ENCODE measurements around the gene ZNF205.

Gene ZNF205

DNA sequence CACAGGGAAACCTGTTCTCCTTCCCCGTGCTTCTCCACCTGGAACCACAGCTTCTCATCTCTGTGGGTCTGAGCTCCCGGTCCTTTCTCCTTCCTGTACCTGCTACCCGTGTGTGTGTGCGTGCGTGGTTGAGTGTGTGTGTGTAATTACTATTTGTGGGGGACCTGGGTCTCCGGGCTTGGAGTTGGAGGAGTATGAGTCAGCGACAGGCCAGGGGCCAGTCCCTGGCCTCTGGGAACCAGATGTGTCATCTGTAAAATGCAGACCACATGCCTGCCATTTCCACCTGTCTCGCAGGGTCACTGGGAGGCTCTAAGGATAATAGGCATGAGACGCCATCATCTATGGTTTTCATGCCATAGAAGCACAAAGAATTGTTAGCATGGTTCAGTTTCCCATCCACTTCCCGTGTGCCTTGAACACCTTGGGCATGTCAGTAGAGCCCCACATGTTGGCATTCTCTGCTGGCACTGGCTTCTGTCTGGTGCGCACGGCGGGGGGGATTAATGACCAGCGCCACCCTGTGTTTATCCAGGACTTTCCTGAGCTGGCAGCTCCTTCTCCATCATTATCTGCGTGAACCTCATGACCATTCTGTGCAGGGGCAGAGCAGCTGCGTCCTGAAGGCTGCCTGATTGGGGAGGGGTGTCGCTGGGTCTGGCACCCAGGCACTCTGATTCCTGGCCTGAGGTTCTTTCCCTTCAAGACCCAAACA lies 1.5 kb downstream of the ZNF205 start:
- ATAC-seq: no peak
- Mint-ChIP-seq H3K27ac (no peak overlapping the region), H3K36me3 (peaks cover 6% of the 10 kb centered on the region)

DNA sequence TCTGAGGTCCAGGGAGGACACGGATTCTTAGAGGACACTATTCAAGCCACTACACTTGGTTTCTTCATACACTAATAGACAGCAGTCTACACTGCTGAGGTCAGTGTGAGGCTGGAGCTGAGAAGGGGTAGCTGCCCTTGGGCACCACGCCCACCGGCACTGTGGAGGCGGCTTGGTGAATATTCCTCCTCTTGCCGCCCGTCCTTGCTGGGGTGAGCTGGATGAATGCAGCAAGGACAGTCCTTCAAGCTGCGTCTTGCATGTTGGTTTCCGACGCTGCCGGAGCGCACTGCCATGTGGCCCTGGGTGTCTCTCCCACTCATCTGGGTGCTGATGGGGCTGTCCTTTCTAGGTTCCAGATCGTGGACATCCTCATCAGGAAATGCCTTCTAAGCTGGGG lies 2.6 kb downstream of the ZNF205 start:
- Mint-ChIP-seq H3K4me1 (no peaks in the 10 kb centered on the region), H3K9me3 (no peaks in the 10 kb centered on the region), H3K4me3 (no peak overlapping the region), H3K36me3 (peaks cover 6% of the 10 kb centered on the region), H3K27ac (no peak overlapping the region)
- ATAC-seq (no peak), DNase-seq (ENCODE audit: low spot score in 2 of 2) (no peak)

More for the DNA sequence above, 1.5 kb downstream of the ZNF205 start:
- Mint-ChIP-seq H3K4me3 (no peak overlapping the region), H3K9me3 (no peaks in the 10 kb centered on the region), H3K4me1 (no peaks in the 10 kb centered on the region)
- DNase-seq (ENCODE audit: low spot score in 2 of 2): no peak

- Mint-ChIP-seq H3K9me3 (no peaks in the 10 kb centered on the region), H3K27ac (no peak overlapping the region), H3K4me1 (no peaks in the 10 kb centered on the region), H3K36me3 (peaks cover 6% of the 10 kb centered on the region), H3K4me3 (no peak overlapping the region)
- ATAC-seq (no peak), DNase-seq (ENCODE audit: low spot score in 2 of 2) (no peak)
Measured at GRCh38 chr16:3115561-3115960, 3.2 kb downstream of the ZNF205 start.

DNA sequence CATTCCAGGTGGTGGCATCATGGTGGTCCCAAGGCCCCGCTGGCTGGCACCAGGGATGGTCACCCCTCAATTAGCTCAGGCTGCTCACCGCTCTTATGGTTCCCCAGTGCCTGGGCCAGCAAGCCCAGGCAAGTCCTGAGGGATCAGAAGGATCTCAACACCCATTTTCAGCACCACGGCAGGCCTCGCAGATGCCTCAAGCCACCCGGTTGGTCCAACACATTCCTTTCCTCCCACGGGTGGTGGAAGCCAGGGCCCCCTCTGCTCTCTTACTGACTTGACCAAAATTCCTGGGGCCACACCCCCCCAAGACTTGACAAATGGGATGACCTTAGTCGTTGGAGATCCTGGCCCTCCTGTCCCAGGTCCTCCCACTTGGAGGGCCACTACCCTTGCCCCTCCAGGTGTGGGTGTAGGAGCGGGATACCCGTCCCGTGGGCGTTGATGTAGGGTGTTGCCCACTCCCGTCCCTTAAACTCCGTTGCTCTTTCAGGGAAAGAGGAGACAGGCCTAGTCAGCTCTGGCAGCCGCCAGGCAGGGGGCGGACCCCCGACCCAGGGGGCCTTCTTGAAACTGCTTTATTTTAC lies 5.9 kb downstream of the ZNF205 start:
- Mint-ChIP-seq H3K27ac (no peak overlapping the region), H3K4me1 (peaks cover 1% of the 10 kb centered on the region), H3K4me3 (no peak overlapping the region), H3K9me3 (no peaks in the 10 kb centered on the region), H3K36me3 (peaks cover 10% of the 10 kb centered on the region)
- ATAC-seq (no peak), DNase-seq (ENCODE audit: low spot score in 2 of 2) (no peak)

- Mint-ChIP-seq H3K4me3 (no peak overlapping the region), H3K4me1 (peaks cover 7% of the 10 kb centered on the region), H3K27ac (no peak overlapping the region), H3K9me3 (no peaks in the 10 kb centered on the region), H3K36me3 (peaks cover 10% of the 10 kb centered on the region)
- DNase-seq (ENCODE audit: low spot score in 2 of 2) (no peak), ATAC-seq (no peak)
Measured at GRCh38 chr16:3118846-3119245, 6.5 kb downstream of the ZNF205 start.

- H3K9me3 Mint-ChIP-seq: no peaks in the 10 kb centered on the region
- no peak for ATAC-seq
- H3K4me1 Mint-ChIP-seq: peaks cover 7% of the 10 kb centered on the region
- DNase-seq (ENCODE audit: low spot score in 2 of 2): no peak
- peaks cover 10% of the 10 kb centered on the region for H3K36me3 Mint-ChIP-seq
- H3K27ac Mint-ChIP-seq: no peak overlapping the region
- H3K4me3 Mint-ChIP-seq: no peak overlapping the region
Measured at GRCh38 chr16:3119286-3119685, 6.9 kb downstream of the ZNF205 start.

DNA sequence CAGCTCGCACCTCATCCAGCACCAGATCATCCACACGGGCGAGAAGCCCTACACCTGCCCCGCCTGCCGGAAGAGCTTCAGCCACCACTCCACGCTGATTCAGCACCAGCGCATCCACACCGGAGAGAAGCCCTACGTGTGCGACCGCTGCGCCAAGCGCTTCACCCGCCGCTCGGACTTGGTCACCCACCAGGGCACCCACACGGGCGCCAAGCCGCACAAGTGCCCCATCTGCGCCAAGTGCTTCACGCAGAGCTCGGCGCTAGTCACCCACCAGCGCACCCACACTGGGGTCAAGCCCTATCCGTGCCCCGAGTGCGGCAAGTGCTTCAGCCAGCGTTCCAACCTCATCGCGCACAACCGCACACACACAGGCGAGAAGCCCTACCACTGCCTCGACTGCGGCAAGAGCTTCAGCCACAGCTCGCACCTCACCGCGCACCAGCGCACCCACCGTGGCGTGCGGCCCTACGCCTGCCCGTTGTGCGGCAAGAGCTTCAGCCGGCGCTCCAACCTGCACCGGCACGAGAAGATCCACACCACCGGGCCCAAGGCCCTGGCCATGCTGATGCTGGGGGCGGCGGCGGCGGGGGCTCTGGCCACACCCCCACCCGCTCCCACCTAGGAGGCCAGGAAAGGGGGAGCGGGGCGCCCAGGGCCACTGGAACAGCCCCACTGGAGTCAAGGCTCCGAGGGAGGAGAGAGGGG lies 7.5 kb downstream of the ZNF205 start:
- Mint-ChIP-seq H3K36me3 (peaks cover 10% of the 10 kb centered on the region), H3K4me3 (no peak overlapping the region), H3K27ac (no peak overlapping the region), H3K9me3 (no peaks in the 10 kb centered on the region), H3K4me1 (peaks cover 7% of the 10 kb centered on the region)
- ATAC-seq: no peak
- DNase-seq (ENCODE audit: low spot score in 2 of 2): no peak

DNA sequence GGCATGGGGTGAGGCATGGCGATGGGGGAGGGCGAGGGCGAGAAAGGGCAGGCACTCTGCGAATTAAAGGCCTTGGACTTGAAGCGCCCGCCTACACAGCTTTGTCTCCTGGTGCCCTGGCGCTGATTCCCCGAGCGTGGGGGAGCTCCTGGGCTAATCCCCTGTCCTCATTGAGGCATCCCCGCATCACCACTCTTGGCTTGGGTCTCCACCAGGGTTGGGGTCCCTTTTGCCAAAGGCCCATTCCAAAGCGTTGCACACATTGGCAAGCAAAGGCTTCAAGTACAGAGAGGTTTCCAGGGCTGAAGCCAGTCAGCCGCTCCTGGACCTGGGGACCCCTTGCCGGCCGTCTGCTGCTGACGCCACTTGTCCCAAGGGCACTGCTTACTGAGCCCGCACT lies 8.0 kb downstream of the ZNF205 start:
- Mint-ChIP-seq H3K36me3 (peaks cover 6% of the 10 kb centered on the region), H3K4me3 (no peak overlapping the region), H3K9me3 (no peaks in the 10 kb centered on the region), H3K4me1 (peaks cover 11% of the 10 kb centered on the region), H3K27ac (no peak overlapping the region)
- ATAC-seq: no peak
- no peak for DNase-seq (ENCODE audit: low spot score in 2 of 2)

GRCh38 chr16:3121851-3122467 lies 9.6 kb downstream of the ZNF205 start:
- H3K9me3 Mint-ChIP-seq: no peaks in the 10 kb centered on the region
- H3K36me3 Mint-ChIP-seq: peaks cover 5% of the 10 kb centered on the region
- no peak overlapping the region for H3K4me3 Mint-ChIP-seq
- ATAC-seq: no peak
- peaks cover 20% of the 10 kb centered on the region for H3K4me1 Mint-ChIP-seq
- DNase-seq (ENCODE audit: low spot score in 2 of 2): no peak
- H3K27ac Mint-ChIP-seq: no peak overlapping the region

- H3K4me3 Mint-ChIP-seq: peak overlapping the region; percentile 93
- H3K9me3 Mint-ChIP-seq: no peaks in the 10 kb centered on the region
Measured at GRCh38 chr16:3122926-3123570, 10.7 kb downstream of the ZNF205 start.

DNA sequence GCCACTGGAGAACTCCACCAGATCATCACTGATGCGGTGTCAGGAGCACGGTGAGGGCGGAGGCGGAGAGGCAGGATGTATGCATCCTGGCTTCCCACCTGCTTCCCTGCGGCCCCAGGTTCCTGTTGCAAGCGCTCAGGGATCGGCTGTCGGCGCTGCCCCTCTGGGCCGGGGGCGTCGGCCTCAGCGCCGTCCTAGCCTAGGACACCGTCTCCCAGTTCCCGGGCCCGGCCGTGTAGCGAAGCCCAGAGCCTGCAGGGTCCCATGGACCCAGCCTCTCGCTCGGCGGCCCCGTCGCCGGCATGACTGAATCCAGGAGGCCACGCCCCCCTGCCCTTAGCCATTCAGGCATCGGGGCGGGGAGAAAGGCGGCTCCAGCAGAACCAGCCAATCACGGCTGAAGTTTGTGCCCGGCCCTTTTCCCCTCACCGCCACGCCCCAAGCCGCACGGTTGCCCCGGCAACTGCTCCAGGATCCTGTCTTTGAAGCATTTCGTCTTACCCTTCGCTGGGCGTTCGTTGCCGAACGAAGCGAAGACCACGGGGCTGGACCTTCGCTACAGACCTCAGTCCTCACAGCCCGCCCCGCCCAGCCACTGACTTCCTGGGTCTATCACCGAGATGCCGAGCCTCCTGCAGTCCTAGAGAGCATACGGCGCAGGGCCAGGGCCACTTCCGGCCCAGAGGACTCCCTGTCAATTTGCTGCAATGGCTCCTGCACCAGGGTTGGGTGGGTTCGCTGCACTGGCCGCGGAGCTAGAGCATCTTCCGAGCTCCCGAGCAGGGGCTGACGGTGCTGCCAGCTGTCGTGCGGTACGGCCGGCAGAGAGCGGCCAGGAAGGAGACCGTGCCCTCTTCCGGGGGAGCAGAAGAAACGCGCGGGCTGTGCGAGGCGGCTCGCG lies 11.8 kb downstream of the ZNF205 start:
- peak overlapping the region; percentile 89 for H3K27ac Mint-ChIP-seq

More at GRCh38 chr16:3122926-3123570, 10.7 kb downstream of the ZNF205 start:
- peaks cover 5% of the 10 kb centered on the region for H3K36me3 Mint-ChIP-seq
- no peak for ATAC-seq
- peak overlapping the region; percentile 89 for H3K27ac Mint-ChIP-seq
- peaks cover 26% of the 10 kb centered on the region for H3K4me1 Mint-ChIP-seq
- DNase-seq (ENCODE audit: low spot score in 2 of 2): no peak

DNA sequence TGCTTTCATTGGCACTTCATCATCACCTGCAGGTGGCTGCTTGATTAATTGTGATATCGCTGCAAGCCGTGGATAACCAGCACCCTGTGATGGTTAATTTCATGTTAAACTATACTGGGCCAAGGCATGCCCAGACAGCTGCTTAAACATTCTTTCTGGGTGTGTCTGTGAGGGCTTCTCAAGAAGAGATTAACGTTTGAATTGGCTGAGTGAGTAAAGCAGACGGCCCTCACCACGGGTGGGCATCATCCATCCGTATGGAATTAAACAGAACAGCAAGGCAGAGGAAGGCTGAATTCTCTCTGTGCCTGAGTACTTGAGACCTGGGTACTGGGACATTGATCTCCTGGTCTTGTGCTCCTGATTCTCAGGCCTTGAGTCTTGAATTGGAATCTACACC lies 15.4 kb downstream of the ZNF205 start:
- Mint-ChIP-seq H3K9me3 (no peaks in the 10 kb centered on the region), H3K36me3 (peaks cover 43% of the 10 kb centered on the region), H3K4me3 (peak overlapping the region; percentile 83), H3K4me1 (peaks cover 47% of the 10 kb centered on the region), H3K27ac (no peak overlapping the region)
- ATAC-seq: no peak
- DNase-seq (ENCODE audit: low spot score in 2 of 2): no peak

More for the DNA sequence above, 11.8 kb downstream of the ZNF205 start:
- H3K4me1 Mint-ChIP-seq: peaks cover 38% of the 10 kb centered on the region
- peaks cover 13% of the 10 kb centered on the region for H3K36me3 Mint-ChIP-seq
- H3K9me3 Mint-ChIP-seq: no peaks in the 10 kb centered on the region
- ATAC-seq (peak; percentile 91), DNase-seq (ENCODE audit: low spot score in 2 of 2) (peak; percentile 91 to 98)
- H3K4me3 Mint-ChIP-seq: peak overlapping the region; percentile 93

DNA sequence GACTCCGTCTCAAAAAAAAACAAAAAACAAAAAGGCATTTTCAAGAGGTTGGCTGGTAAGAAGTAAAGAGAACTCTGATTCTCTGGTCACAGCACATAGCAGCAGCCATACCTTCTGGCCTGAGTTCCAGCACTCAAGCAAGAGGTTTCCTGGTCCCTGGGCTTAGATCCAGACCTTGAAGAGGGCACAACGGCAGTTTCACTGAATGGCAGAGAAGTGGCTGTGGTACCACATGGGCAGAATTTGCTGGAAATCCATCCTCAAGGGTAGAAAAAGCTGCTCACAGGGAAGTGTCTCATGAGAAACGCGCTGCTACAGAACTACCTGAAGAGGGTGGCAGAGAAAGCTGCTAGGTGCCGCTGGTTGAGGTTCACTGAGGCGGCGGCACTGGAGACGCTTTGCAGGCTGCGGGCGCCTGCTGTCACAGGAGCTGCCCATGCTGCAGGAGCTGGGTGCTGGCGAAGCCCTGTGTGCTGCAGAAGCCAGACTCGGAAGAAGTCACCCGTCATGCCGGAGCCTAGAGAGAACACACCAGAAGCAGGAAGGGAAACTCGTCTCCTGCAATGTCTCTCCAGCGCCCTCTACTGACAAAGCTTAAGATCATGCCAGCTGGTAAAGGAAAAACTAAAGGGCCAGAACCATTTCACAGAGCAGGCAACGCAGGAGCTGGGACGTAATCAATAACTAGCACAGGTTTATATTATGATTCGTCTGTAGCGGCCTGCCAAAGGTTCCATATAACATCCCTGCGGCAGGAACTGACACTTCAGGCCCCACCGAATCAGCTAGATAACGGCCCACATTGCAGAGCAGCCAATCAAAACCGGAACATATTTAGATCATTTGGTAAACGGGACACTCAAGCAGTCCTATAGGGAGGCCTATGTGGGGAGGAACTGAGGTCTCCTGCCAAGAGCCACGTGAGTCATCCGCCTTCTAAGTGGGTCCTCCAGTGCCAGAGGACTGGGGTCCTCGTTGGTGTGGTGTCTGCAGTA lies 17.0 kb downstream of the ZNF205 start:
- Mint-ChIP-seq H3K4me1 (peaks cover 46% of the 10 kb centered on the region), H3K36me3 (peaks cover 51% of the 10 kb centered on the region)
- peak; percentile 80 for ATAC-seq

More for the DNA sequence above, 17.0 kb downstream of the ZNF205 start:
- peak overlapping the region; percentile 91 for H3K27ac Mint-ChIP-seq
- peak overlapping the region; percentile 83 for H3K4me3 Mint-ChIP-seq
- no peaks in the 10 kb centered on the region for H3K9me3 Mint-ChIP-seq
- DNase-seq (ENCODE audit: low spot score in 2 of 2): peak; percentile 75 to 88
